K562 (cell line): ENCODE data around the gene LRRC25.
A peak's percentile ranks its signal among the peaks of the same experiment; 100 is the strongest.

Source experiments
- ARHGAP35 ChIP-seq: fragments of 450-650 bp; IDR thresholded peaks from 2 replicates; pipeline ENCODE4 v1.6.1; 2018; ENCODE audit not compliant: partially characterized antibody
- BRCA1 ChIP-seq, 2 experiments: fragments of 450-650 bp in 1 of 2; sonication (generic) in 1 of 2; formaldehyde crosslinking in 1 of 2; IDR thresholded peaks; 2 replicates each; pipeline versions ENCODE4 v1.5.0 to v1.6.1; 2017 to 2020; ENCODE audit warnings: mild to moderate bottlenecking in 1 of 2, missing genetic modification reagents in 1 of 2
- EP300 ChIP-seq: IDR thresholded peaks from 2 replicates; pipeline ENCODE4 v1.6.1; 2012; ENCODE audit warnings: low read length, improper control_type of control experiment
- TAF1 ChIP-seq: IDR thresholded peaks from 2 replicates; pipeline ENCODE4 v1.6.1; 2011; ENCODE audit warnings: mild to moderate bottlenecking, low read length, moderate library complexity; ENCODE audit not compliant: insufficient read depth, control insufficient read depth, severe bottlenecking; ENCODE audit errors: extremely low read depth
- ZHX1 ChIP-seq: fragments of 150-350 bp; conservative IDR thresholded peaks from 2 replicates; pipeline ENCODE4 v1.6.1; 2014; ENCODE audit warnings: low read length
- ZNF785 ChIP-seq: fragments of 250-450 bp; sonication (Bioruptor Pico); IDR thresholded peaks from 2 replicates; pipeline ENCODE4 v1.4.0; 2020; ENCODE audit warnings: mild to moderate bottlenecking

DNA sequence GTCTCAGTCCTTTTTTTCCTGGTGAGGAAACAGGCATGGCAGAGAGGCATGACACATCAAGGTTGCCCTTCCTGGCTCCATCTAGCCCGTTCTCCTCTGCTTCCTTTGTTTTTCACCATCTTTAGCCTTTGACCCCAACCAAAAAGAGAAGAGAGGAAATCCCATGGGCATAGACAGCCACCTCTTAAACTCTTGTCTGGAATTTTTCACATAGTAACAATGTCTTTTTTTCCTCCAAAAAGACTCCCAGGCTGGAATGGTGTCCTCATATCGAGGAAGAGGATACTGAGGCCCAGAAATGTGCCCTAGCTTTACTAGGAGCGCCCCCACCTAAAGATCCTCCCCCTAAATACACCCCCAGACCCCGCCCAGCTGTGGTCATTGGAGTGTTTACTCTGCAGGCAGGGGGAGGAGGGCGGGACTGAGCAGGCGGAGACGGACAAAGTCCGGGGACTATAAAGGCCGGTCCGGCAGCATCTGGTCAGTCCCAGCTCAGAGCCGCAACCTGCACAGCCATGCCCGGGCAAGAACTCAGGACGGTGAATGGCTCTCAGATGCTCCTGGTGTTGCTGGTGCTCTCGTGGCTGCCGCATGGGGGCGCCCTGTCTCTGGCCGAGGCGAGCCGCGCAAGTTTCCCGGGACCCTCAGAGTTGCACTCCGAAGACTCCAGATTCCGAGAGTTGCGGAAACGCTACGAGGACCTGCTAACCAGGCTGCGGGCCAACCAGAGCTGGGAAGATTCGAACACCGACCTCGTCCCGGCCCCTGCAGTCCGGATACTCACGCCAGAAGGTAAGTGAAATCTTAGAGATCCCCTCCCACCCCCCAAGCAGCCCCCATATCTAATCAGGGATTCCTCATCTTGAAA is 11.5 kb downstream of the LRRC25 start, which contains the start of gene GDF15:
- no peak for TF ChIP-seq ARHGAP35
- TF ChIP-seq BRCA1 (IDR thresholded peaks at IDR 0.05) = no peak
- TF ChIP-seq BRCA1 (CRISPR knock-in tag; IDR thresholded peaks at IDR 0.05) = no peak
- peak; percentile 68 for TF ChIP-seq EP300
- no peak for TF ChIP-seq ZNF785
- peak; percentile 86; the same call in 1 of the 2 replicates for TF ChIP-seq ZHX1
- TF ChIP-seq TAF1 = peak; percentile 87
